HEK293T (cell line): ENCODE measurements around the gene PTCHD1.

Experiments used
- ELF4 ChIP-seq: fragments of 450-650 bp; IDR thresholded peaks from 2 replicates; pipeline ENCODE4 v1.6.1; 2017; ENCODE audit warnings: antibody characterized with exemption
- HDGF ChIP-seq: fragments of 450-650 bp; IDR thresholded peaks from 2 replicates; pipeline ENCODE4 v1.6.1; 2017; ENCODE audit warnings: antibody characterized with exemption, borderline replicate concordance
- L3MBTL2 ChIP-seq: fragments of 450-650 bp; conservative IDR thresholded peaks from 2 replicates; pipeline ENCODE4 v1.6.1; 2016; ENCODE audit warnings: mild to moderate bottlenecking
- LEF1 ChIP-seq: fragments of 450-650 bp; IDR thresholded peaks from 2 replicates; pipeline ENCODE4 v1.6.1; 2017; ENCODE audit warnings: mild to moderate bottlenecking, borderline replicate concordance
- SP1 ChIP-seq: fragments of 450-650 bp; IDR thresholded peaks from 2 replicates; pipeline ENCODE4 v1.6.1; 2017
- SUZ12 ChIP-seq: fragments of 450-650 bp; IDR thresholded peaks from 2 replicates; pipeline ENCODE4 v1.6.1; 2016; ENCODE audit warnings: mild to moderate bottlenecking
- TARDBP ChIP-seq: fragments of 450-650 bp; IDR thresholded peaks from 2 replicates; pipeline ENCODE4 v1.6.1; 2016
- ZNF384 ChIP-seq: fragments of 450-650 bp; IDR thresholded peaks from 2 replicates; pipeline ENCODE4 v1.6.1; 2016

GRCh38 chrX:23403849-23404248 is 69.2 kb downstream of the PTCHD1 start:
- TF ChIP-seq LEF1 (no peak), HDGF (no peak), TARDBP (no peak), SP1 (no peak), ELF4 (no peak), SUZ12 (no peak), ZNF384 (no peak), L3MBTL2 (no peak)
